GM18526 (cell line): ENCODE data around the gene CAPN14.

Source experiments
- POLR2A ChIP-seq: IDR thresholded peaks from 3 replicates; pipeline ENCODE4 v1.6.1; 2011; ENCODE audit not compliant: insufficient read length; ENCODE audit errors: extremely low read depth

CAPN14 gene

DNA sequence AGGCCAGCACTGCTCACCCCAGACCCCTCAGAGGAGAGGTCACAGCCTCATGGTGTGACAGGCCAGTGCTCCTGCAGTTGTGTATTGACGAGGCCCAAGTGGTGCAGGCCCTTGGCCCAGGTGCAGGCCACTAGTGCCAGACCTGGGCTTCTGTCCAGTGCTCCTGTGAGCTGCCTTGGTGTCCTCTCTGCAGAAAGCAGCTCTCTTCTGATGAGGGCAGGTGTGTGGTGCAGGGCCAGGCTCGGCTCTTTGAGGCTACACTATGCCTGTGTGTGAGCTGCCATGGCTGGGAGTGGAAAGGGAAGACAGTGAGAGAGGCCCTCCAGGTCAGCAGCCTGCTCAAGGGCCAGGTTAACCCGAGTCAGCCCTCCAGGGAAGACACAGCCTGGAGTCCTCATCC, 33.7 kb upstream of the CAPN14 start:
- TF ChIP-seq POLR2A = no peak

- no peak for TF ChIP-seq POLR2A
Observed at GRCh38 chr2:31249009-31249690, 31.8 kb upstream of the CAPN14 start.

GRCh38 chr2:31248139-31248538, 30.8 kb upstream of the CAPN14 start:
- TF ChIP-seq POLR2A = no peak

- TF ChIP-seq POLR2A = no peak
Observed at GRCh38 chr2:31247711-31248110, 30.4 kb upstream of the CAPN14 start.

DNA sequence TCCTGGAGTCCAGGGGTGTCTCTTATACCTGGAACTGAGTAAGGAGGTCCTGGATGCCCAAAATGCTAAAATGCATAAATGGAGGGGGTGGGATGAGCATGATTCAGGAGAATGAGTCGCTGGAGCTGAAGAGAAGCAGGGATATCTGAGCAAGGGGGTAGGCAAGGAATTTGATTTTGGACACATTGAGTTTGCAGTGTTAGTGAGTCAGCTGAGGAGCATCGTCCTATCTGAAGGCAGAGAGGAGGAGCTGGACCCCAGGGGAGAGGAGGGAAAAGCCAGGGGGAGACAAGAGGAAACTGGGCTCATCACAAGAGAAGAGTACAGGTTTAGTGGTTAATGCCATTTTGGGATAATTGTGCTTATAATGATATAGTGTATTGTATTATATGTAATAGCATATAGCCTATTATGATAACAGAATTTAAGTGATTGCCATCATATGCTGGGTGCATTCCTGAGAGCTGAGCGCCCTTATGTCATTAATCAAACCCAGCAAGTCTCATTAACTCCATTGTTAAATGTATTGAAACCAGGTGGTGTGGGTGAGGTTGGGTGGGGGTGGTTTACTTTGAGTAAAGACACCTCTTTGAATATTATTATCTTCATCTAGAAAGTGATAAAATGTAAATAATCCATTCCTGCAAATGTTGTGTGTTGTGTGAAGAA, 29.0 kb upstream of the CAPN14 start:
- no peak for TF ChIP-seq POLR2A

GRCh38 chr2:31244101-31244500, 26.8 kb upstream of the CAPN14 start:
- no peak for TF ChIP-seq POLR2A

DNA sequence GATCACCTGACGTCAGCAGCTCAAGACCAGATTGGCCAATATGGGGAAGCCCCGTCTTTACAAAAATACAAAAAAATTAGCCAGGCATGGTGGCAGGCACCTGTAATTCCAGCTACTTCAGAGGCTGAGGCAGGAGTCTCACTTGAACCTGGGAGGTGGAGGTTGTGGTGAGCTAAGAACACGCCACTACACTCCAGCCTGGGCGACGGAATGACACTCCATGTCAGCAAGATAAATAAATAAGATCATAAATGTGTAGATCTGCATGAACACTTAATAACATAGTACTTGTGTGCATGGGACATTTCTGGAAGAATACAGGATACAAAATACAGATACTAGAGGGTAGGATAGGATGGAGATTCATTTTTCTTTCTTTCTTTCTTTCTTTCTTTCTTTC, 25.7 kb upstream of the CAPN14 start:
- TF ChIP-seq POLR2A = no peak

DNA sequence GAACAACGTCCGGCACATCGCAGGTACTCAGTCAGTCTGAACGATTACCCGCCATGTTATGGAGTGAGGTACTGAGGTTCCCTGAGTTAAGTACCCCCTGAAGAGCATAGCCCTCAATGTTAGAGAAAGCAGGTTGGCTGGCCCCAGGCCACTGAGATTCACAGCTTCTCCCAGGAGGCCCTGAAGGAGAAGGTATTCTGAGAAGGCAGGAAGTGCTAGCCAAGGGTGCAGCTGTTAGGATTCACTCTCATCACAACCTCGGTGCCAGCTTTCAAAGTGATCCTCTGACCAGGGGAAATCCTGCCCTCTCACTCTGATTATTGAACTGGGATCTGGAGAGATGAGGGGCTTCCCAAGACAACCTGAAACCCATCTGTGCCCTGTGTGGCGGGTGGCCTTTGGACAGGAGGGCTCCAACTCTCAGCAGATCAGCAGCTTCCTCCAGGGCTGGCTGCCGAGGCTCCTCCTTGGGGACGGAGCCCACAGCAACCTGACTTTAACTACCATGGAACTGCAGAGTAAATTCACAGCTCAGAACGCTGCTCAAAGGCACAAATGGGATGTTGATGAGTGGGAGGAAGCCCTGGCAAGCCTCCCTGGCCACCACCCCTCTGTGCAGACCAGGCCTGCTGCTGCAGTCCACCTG, 24.4 kb upstream of the CAPN14 start:
- TF ChIP-seq POLR2A = no peak

DNA sequence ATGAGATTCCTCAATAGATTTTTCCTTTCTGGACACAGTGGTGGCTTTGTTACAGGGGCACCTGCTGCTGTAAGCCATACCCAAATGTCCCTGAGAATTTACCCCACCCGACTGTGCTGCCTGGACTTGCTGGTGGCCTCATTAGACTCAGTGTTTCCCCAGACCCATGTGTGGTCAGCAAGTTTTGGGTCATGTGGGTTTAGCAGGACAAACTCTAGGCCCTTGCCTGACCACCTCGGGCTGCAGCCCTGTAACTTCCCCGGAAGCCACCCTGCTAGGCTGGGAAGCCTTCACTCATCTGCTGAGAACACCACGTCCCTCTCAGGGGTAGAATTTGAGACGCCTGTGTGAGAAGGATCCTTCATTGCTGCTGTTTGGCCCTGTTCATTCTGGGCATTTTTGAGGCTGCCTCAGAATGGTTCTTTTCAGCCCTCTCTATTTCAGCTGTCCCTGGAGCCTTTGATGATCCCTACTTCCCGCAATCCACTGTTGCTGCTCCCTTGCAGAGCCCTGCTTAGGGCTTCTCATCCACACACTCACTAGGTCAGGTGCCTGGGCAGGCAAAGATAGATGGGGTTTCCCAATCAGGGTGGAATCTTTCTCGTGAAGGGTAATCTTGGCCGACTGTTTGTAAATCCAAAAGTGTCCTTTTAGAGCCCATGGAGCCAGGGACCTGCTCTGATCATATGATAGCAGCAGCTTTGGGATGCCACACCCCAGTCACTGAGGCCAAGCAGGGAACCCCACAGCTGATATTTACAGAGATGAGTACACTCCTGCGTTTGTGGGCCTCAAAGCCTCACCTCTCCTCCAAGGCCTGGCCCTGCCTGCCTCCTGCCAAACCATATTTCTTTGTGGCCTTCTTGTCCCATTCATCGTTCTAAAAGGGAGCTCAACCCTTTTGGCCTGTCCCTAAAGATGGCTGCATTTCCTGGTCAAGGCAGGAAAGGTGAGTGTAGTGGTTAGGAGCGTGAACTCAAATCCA, 23.4 kb upstream of the CAPN14 start:
- TF ChIP-seq POLR2A = no peak

DNA sequence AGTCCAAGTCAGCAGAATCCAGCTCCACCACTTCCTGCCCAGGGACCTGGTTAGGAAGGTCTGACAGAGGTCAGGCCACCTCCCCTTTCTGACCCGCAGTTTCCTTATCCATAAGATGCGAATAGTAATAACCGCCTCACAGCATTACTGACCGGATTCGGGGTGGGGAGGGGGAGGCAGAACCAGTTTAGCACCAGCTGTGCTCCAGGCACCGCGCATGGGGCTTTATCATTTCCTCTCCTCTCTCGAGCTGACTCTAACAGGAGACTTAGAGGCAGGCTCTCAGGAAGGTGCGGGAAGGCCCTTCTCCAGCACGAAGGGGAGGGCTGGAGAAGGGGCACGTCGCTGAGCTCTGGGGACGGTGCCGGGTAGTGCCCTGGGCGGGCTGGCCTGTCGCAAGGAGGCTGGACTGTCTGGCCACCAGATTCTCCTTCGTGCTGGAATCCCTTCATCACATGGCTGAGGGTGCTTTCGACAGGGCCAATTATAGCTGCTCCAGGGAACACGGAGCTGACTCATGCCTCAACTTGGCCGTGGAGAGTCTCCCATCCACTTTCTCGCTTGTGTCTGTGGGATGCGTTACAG, 22.4 kb upstream of the CAPN14 start:
- TF ChIP-seq POLR2A = no peak

- no peak for TF ChIP-seq POLR2A
Observed at GRCh38 chr2:31238906-31239592, 21.7 kb upstream of the CAPN14 start.

GRCh38 chr2:31238126-31238905, 21.0 kb upstream of the CAPN14 start:
- no peak for TF ChIP-seq POLR2A

DNA sequence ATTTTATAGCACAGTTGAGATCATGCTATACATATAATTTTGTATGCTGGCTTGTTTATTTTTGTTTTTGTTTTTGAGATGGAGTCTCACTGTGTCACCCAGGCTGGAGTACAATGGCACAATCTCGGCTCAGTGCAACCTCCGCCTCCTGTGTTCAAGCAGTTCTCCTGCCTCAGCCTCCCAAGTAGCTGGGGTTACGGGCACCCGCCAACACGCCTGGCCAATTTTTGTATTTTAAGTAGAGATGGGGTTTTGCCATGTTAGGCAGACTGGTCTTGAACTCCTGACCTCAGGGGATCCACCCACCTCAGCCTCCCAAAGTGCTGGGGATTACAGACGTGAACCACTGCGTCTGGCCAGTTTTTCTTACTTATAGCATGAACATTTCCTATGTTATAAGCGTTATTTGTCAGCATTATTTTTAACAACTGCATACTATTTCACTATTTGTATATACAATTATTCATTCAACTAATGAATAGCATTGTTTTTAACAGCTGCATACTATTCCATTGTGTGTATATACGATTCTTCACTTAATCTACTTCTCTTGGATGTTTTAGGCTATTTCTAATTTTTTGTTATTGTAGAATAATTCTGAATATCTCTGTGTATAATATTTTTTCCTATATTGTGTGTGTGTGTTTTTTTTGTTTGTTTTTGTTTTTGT, 20.2 kb upstream of the CAPN14 start:
- no peak for TF ChIP-seq POLR2A

GRCh38 chr2:31236433-31237205, 19.3 kb upstream of the CAPN14 start:
- TF ChIP-seq POLR2A = no peak
